HG03469 (cell line): ENCODE data around the gene ACSL6.

Experiments used
- ATAC-seq: cut with Tn5 transposase; IDR thresholded peaks from one replicate; pipeline ENCODE4 v1.9.1; 2021; ENCODE audit warnings: mild to moderate bottlenecking, moderate library complexity, moderate number of reproducible peaks; ENCODE audit not compliant: unreplicated experiment

Gene ACSL6

DNA sequence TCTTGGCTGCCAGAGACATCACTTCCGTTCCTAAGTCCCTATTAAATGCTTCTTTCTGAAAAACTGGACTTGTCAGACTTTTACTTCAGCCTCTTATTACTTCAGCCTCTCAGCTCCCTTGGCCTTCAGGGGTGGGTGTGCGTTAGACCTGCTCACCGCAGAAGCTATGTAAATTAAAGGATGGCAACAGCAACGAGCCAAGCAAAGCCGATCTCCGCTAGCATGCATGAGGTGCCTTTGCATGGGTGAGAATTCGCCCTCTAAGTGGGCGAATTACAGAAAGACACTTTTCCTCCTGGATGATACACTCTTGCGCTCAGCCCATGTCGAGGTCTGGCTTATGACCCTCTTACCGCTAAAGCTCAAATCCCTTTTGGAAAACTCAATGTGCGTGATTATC is 38.1 kb upstream of the ACSL6 start:
- ATAC-seq, result no peak

DNA sequence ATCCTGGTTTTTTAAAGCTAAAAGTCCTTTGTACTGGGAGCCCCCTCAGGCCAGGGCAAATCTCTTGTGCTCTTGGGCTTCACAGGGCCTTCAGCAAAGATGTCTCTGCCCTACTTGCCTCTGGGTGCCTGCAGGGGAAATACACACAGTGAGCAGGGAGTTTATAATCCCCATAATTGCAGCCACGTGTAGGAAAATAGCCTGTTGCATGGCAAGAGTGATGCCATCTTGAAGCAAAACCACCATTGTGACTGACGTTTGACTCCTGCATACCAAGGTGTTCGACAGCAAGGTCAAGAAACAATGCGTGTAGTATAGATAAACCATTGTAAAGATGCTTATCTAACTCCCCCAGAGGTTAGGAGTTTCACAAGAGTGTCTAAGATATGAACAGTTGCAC is 37.6 kb upstream of the ACSL6 start:
- ATAC-seq, result no peak

DNA sequence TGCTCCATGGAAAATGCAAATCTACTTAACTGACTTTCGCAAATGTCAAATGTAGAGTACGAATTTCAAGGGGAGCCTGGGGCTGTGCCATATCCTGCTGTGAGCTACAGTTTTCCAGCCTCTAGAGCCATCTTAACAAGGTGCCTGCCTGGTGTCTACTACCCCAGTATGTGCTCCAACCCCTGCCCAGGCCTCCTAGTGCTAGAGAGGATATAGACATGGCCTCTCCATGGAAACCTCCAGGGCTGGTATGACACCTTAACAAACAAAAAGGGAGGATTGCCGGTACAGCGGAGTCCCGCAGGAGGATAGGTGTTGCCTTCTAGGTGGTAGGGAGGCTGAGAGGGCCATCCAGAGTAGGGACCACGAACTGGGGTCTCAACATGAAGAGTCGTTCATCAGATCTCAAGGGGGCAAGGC is 35.4 kb upstream of the ACSL6 start:
- ATAC-seq, result no peak

DNA sequence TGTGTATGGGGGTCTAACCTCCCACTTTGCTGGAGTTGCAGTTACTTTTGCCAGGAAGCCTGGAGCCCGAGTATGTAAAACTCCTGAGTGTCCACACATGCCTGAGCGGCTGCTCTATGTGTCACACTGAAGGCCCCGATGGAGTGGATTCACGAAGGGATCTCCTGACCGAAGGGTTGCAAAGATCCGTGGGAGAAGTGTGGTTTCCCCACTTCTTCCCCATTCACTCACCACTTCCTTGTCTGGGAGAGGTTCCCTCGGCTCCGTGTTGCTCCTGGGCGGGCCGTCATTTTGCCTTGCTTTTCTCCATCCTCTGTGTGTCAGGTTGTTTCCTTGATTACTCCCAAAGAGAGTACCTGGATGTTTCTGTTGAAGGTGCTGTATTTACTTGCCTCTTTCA is 32.7 kb upstream of the ACSL6 start:
- ATAC-seq, result no peak

DNA sequence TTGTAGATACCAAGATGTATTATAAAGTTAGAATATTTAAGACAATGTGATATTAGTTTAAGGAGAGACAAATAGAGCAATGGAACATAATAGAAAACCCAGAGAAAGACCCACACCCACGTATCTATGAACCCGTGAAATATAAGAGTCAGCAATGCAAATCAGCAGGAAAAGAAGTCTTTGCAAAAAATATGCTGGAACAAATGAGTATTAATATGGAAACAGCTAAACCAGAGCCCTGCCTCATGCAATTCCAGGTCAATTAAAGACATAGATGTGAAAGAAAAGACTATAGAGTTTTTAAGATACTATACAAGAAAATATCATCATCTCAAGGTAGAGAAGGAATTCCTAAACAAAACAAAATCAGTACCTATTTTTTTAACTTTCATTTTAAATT is 25.9 kb upstream of the ACSL6 start:
- ATAC-seq, result no peak

DNA sequence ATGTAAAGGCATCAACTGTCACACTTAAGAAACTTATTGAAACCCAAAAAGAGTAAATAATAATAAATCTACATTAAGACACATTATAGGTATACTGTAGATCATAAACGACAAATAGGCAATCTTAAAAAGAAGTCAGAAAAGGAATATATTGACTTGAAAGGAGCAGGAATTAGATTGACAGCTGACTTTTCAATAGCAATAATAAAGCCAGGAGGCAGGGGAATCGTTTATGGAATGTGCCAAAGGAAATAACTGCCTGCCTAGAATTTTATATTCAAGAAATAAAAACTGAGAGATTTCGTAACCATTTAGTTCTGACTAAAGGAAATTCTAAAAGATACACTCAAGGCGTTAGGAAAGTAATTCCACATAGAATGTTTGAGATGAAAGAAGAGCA is 21.7 kb upstream of the ACSL6 start:
- ATAC-seq, result no peak

DNA sequence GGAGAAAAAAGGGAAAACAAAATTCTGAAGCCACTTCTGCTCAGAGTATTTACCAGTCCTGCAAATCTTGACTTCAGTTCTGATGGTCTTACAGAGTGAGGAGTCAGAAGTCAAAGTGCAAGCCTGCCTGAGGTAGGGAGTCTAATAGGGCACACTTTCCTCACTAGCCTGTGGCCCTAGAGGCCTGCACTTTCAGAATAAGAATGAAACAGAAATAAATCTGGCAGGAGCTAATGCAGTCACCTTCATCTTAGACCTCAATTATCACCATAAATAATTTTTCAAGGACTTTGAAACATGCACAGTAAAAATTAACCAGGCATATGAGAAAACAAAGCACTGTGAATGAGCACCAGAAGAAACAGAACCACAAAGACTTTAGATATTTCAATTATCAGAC is 20.7 kb upstream of the ACSL6 start:
- ATAC-seq, result no peak

DNA sequence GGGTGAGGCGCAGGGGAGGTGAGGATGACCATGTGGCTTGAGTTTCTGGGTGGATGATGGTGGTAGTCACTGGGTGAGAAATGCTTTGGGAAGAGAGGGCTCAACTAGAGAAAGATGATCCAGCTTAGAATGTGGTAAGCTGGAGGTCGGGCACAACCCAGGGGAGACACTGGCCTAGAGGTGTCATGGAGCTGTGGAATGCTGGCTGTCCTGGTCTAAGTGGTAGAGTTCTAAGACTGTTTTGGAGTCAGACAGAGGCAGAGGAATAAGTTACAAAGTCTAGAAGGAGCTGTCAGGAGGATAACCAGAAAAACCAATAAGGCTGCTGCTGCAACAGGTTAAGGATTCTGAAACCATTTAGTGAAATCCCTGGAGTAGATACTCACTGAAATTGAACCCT is 19.2 kb upstream of the ACSL6 start:
- ATAC-seq, result no peak

DNA sequence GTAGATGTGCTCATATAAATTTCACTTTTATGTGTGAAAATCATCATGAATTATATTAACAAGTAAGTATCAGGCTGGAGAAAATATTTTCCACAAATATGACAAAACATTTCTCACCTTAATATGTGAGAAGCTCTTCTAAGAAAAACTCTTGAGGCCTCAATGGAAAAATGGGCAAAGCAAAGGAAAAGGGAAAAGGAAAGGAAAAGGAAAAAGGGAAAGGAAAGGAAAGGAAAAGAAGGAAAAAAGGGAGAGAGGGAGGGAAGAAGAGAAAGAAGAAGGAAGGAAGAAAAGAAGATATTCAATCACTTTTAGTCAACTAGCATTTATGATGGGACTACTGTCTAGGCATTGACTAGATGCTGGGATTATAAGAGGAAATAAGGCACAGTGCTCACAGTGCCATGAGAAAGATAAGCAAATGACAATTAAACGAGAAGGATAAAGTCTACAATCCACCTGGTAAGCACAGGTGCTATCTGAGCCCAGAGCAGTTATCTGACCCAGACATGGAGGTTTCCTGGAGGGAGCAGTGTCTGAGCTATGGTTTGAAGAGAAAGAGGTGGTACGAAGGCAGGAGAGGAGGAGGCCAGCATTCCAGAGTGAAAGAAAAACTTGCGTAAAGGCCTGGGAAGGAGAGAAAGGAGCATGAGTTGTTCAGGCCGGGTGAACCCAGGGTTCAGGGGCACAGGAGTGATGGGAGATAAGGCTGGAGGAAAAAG is 18.3 kb upstream of the ACSL6 start:
- ATAC-seq, result no peak

DNA sequence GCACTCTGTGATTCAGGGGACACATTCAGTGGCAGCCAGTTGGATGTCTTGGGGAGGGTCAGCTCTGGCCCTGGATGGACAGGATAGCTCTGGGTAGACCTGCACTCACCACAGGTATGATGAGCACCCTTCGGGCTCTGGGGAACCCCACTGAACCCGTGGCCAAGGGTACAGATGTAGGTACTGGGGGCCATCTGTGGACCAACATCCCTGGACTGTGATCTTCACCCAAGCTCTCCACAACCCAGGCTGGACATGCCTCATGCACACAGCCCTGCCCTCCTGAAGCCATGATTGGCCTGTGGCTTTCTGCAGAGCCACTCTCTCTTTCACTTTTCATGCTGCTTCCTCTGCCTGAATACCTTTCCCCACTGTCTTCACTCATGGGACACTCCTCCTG is 15.6 kb upstream of the ACSL6 start:
- no peak for ATAC-seq

DNA sequence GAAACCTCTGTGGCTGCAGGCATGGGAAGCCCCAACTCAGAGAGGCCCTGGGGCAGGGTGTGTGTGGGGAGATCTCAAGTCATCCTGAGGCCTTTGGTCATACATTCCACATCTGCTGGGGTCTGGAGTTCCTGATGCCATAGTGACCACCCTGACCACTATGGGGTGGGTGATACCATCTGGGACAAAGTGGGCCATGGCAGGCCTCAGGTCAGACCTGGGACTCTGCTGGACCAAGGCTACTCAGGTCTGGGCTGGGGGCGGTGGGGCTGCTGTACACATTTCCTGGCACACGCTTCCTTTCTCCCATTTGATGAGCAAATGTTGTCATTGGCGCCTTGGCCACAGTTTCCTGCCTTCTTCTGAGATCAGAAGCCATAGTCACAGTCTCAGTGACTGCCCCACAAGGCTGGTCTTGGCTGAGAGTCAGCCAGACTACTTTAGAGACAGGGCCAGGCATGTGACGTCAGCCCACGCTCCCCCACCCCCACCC is 15.1 kb upstream of the ACSL6 start:
- no peak for ATAC-seq

DNA sequence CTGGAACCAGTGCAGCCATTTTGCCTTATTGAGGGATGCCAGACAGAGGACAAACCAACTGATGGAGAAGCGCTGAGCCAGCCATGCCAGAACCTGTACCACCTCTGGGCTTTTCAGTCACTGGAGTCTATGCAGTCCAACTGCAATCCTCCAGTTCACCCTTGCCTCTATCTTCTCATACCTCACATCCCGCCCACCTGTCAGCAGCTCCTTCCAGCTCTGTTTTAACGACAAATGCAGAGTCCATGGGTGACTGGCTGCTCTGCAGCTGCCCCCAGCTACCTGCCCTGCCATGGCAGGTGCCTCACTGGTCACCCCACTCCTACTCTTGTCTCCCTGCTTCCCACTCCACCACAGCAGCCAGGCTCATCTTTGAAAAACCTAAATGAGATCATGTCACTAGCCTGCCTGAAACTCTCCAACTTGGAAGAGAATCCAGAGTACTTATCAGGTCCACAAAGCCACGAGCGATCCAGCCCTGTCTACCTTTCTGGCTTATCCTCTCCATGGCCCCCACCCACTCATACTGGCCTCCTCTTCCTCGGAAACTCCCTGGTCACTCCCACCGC is 14.0 kb upstream of the ACSL6 start:
- ATAC-seq, result no peak

DNA sequence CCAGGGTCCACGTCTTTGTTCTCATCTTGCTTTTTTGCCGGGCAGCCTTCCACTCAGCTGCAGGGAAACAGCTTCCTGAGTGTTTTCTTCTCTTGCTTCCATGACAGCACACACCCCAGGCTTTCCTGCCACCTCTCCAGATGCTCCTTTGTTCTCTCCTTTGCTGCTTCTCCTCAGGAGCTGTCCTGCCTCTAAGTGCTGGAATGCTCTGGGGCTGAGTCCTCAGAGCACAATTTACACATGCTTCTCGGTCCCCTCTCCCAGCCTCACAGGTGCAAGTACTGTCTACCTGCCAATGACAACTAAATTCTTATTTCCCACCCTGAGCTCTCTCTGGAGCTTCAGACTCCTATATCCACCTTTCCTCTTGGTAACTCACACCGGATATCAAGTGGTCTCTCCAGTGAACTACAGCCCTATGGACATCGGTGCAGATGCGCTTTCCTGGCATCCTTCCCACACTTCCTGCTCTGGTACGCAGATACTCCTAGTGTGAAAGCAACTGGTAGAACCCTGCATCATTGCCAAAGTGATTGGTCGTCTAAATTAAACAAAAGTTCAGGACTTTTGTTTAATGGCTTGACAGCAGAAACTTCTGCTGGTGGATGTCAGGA is 13.4 kb upstream of the ACSL6 start:
- no peak for ATAC-seq

DNA sequence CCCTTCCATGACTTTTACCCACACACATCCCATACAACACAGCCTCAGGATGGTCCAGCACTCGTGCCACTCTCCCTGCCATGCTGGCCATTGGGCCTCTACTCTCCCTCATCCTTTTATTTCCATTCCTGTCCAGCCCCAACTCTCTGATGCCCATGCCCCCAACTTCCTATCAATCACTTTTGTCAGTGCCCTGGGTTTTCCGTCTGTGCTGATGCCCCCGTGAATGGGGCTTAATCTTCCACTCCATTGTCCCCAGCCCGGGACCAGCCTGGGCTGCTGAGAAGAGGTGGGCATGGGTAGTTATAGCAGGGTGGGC is 12.6 kb upstream of the ACSL6 start:
- no peak for ATAC-seq

DNA sequence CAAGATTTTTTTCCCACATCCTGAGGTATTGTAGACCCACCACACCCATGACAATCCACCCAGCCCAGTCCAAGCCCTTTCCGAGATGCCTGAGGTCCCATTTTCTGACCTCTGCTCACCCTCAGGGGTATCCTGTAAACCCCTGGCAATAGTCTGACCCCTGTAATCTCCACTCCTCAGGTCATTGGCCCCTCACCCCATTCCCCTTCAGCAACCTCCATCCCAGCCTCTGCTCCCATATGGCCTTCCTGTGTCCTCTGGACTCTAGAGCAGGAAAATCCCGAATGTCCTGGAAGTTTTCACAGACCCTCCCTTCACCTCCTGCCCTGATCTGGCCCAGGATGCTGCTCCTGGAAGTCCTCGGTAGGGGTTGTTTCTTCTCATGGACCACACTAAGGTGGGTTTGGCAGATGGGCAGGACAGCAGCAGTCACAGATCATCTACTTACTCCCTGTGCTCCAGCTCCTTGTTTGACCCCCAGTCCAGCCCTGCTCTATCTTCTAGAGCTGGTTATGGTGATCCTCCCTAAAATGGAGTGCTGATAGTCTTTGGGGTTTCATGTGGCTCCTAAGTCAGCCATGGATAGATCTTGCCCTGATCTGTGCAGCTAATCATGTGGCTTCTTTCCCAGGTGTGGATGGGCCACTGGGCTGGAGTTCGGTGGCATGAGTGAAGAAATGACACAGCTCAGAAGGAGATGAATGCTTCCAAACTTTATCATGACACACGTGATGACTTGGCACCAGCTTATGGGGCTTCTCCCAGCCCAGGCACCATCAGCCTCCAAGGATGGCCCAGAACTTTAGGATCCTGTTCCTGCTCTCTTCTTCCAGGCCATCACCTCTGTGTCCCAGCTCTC is 12.0 kb upstream of the ACSL6 start:
- ATAC-seq, result no peak

DNA sequence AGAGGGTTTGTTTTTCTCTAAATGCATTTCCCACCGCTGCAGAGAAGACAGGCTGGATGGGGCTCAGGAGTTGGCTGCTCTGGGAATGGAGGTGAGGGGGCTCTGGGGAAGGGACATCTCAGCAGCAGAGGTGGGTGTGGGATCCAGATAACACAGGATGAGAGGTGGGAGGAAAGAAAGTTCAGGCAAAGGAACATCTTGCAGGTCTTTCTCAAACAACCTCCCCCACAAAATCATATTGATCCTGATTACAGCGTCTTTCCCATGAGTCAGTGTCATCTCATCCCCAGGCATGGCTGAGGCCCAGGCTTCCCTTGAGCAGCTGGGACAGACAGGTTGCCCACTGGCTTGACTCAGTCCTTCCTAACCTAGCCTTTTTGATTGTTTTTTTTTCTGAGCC is 11.3 kb upstream of the ACSL6 start:
- ATAC-seq, result no peak

DNA sequence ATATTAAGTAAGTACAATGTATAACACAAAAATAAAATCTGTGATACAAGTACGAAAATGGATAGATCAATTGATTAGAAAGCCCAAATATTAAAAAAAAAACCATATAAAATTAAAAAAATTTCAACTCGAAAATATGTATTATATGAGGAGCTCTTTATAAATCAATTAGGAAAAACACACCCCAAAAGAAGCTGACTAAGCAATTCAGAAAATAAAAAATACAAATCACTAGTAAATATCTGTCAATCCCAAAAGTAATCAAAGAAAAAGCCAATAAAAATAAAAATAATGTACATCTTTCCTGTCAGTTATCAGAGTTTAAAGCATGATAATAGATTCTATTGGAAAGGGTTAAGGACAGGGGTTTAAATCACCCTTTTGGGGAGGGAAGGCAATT is 10.2 kb upstream of the ACSL6 start:
- no peak for ATAC-seq

DNA sequence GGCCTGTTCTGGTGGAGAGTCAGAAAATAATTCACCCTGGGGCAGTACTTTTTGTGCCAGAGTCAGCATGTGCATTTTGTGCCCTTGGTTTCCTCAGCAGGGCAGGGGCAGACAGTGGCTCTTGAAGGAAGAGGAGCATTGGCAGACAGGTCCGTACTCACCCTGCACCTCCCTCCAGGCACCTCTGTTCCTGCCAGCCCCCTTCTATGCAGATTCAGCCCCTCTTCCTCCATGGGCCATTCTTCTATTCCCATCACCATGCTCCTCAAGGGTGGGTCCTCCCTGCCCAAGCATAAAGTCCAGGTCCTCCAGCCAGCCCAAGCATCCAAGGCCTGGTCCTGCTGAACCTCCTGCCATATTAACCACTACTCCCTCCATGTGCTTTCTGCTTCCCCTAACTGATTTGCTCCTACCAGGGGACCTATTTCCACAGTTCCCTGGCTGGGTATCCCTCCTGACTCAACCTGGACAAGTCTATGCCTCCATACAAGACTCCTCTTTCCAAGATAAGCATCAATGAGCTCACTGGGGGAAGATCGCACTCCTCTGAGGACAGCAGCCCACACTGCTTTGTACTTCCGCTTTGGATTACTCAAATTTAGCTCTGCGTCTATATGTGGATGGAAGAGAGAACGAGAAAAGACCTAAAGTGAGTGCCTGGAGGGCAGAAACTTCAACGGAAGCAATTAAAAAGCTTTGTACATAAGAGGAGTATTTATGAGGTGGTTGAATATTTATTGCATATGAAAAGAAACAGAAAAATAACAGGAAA is 9.3 kb upstream of the ACSL6 start:
- ATAC-seq, result peak; percentile 10

DNA sequence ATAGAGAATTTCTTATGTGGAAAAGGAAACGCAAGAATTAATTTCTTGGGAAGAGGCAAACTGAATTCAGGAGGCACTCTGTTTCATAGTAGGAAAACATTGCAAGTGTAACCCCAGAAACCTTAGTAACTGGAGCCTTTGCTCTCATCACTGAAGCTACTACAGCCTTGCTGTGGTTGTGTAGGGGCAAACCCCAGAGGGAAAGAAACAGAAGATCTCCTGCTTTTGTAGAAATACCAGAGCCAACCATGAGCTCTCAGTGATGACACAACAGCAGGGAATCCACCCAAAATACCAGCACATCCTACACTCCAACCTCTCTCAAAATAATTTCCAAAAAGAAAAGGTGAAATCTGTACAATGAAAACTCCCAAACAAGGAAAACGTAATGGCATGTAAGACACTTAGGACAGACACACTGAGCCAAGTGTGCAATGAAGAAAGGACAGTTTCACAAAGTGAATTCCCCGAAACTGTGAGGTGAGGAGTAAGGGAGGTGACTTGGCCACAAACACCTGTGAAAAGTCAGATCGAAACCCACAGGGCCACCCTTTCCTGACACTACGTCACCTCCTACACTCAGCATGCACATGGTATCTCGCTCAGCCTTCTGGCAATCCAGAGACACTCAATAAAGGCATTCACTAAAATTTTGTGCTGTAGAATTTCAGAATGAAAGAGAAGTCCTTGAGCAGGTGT is 8.5 kb upstream of the ACSL6 start:
- ATAC-seq, result peak; percentile 97

DNA sequence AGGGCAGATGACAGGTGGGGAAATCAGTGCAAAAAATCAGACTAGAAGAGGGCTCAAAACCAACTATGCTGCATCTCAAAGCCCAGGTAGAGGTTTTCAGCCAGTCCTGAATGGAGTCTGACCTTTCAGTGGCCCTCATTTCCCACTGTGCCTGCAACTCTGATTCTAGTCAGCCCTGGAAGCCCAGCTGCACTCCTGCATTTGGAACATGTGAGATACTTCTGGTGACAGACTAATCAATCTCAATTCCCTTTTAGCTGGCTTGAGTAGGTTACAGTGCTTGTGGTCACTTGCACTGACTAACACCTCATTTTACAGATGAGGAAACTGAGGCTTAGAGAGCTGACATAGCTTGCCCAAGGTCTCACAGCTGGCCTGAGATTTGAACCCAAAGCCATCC is 7.9 kb upstream of the ACSL6 start:
- no peak for ATAC-seq
